T1000 (cell line): ENCODE measurements around the gene PAPLN.
A peak's percentile ranks its signal among the peaks of the same experiment; 100 is the strongest.

Source experiments
- DNase-seq: peaks from one replicate; lab custom pipeline; 2025; ENCODE audit warnings: mixed read lengths; lab: John Stamatoyannopoulos, UW

Gene PAPLN

DNA sequence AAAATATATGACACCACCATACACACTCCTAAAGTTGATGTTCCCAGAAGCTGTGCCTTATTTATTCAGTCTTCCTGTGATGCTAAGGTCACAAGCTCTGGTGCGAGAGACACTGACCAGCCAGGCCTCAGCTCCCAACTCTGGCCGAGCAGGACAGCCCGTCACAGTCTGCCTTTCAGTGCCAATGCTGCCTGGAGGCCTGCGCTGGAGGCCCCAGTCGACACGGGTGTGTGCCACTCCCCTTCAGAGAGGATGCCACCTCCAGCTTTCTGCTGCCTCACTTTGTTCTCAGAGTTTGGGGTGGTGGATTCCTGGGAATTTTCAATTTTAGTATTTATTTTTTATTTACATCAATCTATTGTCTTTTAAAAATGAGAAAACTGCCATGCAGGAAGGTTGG, 7.3 kb upstream of the PAPLN start:
- DNase-seq: no peak

DNA sequence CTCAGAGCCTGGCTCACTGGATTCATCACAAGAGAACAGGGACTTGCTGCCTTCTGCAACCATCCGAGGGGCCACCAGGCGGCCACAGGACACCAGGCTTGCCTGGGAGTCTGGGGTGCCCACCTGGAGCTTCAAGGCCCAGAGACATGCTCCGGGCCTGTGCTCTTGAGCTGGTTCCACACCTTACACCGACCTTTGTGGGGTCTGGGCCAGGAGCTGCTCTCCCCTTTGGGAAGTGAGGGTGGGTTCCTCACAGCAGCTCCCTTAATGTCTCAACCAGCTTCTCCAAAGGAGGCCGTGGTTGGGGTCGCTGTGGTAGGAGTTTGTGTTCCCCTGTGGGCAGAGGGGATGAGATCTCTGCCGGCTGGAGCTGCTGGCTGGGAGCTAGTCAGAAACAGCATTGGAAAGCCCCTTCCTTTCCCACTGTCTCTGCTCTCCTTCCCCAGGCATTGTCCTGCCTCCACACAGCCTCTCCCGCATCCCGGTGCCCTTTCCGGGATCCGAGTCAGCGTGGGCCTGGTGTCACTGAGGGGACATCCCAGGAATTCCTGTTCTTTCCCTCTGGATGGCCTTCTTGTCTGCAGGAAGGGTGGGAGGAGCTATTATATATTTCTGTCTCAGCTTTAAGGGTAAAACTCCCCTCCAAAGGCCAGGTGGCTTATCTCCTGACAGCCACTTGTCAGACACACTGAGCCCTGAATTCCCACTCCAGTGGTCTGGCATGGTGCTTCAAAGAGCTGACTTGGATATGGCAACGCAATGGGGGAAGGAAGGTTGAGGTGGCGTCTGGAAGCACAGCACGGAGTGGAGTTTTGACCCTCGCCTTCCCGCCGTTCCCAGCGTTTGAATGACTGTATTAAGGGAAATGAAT, 5.1 kb upstream of the PAPLN start:
- DNase-seq: no peak

DNA sequence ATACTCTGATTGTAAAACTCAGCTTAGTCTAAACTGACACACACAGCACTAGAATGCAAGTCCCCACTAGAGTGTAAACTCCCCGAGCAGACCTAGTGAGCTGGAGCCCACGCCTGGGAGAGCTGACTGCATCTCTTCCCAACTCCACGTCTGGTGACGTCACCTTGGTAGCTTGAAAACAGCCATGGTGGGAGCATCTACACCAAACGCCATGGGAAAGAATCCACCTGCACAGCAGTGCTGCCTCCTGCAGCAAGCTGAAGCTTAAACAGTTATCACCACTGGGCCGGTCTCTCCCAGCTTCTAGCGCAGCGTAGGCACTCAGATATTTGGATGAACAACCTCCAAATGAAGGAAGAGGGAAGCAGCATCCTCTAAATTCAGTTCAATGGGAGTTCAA, 4.3 kb upstream of the PAPLN start:
- DNase-seq: no peak

DNA sequence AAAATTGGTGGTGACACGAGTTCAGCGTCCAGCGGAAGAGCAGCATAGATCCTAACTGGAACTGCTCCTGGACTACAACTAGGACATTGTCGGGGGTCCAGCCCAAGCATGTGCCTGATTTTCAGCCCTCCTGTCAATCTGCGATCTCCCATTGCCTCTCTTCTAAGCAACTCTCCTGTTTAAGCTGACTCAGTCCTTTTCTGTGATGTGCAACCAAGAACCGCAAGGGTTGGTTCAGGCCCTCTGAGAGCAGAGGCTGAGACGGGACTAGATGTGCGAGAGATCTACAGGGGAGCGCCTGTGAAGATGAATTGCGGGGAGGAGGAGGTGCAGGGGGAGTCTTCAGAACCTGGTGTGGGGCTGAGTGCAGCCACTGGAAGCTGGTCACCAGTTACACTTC, 3.7 kb upstream of the PAPLN start:
- no peak for DNase-seq

DNA sequence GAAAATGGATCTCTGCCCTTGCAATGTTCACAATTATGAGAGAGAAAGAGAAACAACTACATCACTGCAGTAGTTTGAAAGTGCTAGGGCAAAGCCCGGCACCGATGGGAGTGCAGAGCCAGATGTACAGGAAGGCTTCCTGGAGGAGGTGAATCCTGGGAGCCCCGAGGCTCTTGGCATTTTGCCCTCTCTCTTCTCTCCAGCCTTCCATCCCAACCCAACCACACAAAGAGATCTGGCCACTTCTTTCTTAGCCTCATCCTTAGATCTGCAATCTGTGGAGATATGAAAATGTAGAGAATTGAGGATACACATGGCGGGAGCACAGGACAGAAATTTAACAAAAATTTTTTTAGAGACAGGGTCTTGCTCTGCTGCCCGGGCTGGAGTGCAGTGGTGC, 3.3 kb upstream of the PAPLN start:
- DNase-seq: no peak

DNA sequence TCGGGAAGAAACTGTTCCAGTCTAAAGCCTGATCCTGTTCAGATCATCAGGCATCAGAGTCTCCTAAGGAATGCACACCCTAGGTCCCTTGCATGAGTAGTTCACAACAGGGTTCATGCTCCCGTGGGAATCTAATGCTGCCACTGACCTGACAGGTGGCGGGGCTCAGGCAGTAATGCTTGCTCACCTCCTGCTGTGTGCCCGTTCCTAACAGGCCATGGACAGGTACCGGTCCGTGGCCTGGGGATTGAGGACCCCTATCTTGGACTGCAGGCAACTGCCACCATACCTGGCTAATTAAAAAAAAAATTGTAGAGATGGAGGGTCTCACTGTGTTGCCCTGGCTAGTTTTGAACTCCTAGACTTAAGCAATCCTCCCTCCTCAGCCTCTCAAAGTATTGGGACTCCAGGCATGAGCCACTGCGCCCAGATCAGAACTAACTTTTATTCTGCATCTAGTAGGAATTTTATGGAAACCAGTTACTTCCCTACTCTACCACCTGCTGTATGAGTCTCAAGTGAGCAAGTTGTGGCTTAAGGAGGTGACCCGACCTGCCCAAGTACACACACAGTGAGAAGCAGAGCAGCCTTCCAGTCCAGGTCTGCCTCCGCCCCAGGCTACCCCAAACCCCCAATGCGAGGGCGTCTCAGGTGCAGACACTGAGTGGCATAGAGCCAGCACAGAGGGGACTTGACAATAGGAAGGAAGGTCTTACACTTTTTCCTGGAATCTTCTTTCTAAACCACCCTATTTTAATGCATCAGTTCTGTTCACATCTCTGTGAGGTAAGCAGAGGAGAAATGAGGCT, 2.5 kb upstream of the PAPLN start:
- no peak for DNase-seq

DNA sequence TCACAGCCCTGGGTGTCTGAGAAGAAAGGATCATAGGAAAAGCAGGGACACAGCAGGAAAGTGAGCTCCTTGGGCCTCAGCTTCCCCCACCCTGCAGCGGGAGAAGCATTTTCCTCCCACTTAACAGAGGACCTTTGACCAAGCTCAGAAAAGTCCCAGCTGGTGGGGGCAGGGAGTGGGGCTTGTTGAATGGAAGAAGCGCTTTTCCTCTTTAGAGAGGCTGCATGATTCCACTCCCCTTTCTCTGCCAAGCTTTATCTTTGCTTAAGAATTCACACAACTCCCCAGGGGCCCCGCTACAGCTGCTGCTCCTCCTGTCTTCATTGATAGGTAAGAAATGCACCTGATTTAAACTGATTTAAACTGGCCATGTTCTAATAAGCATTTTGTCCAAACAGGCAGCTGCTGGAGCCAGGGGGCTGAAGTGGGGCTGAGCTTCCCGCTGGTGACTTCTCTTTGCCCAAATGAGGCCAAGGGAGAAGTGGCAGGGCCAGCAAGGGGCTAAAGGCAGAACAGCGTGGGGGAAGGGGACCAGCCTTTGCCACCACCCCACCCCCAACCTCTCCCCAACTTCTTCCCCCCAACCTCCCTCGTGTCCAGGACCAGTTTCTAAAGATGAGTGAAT, 1.7 kb upstream of the PAPLN start:
- DNase-seq: no peak

DNA sequence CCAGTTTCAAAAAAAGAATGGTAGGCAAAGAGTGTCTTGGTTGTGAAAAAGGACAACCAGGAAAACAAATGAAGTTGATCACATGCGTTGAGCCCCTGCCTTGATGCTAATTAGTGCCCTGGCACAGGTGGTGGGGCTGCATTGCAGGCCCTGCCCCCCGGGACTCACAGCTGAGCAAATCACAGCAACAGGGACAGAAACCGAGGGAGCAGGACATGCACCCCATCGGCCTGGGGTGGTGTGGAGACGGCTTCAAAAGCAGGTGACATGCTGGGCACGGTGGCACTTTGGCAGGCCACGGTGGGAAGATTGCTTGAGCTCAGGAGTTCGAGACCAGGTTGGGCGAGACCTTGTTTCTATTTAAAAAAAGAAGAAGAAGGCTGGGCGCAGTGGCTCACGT, 1.1 kb upstream of the PAPLN start:
- no peak for DNase-seq

DNA sequence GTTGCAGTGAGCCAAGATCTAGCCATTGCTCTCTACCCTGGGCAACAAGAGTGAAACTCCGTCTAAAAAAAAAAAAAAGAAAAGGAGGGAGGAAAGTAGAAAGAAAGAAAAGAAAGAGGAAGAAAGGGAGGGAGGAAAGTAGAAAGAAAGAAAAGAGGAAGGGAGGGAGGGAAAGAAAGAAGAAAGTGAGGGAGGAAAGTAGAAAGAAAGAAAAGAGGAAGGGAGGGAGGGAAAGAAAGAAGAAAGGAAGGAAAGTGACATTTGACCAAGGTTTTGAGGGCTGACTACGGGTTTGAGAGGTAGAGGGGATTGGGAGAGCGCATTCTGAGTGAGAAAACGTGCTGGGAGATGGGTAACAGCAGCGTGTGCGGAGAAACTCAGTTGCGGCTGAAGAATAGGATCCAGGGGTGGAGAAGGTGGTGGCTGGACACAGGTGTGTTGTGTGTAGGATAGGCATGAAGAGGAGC, 521 bp upstream of the PAPLN start:
- DNase-seq: no peak

DNA sequence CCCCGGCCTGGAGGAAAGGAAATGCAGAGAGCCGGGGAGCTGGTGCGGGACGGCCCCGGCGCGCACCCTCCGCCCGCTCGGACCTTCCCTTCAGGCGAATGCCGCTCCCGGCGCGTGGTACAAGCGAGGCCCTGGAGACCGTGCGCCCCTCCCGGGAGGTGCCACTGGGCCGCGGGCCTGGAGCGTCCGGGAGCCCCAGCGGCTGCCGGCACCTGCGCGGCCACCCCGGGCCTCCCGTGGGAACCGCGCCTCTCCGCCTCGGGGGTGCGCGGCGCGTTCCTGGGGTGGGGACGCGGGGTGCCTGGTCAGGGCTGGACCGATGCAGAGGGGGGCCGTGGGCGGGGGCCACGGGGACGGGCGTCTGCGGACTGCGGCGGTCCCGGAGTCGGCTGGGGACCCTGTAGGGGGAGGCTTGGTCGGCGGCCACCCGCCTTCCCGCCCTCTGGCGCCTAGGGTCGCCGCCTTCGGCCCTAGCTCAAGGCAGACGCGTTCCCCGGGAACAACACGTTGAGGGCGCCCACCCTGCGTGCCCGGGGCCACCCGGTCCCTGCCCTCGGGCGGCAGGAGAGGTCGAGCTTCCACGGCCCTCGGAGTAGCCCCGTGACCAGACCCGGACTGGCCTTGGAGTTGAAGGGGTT, 599 bp downstream of the PAPLN start:
- DNase-seq: no peak

DNA sequence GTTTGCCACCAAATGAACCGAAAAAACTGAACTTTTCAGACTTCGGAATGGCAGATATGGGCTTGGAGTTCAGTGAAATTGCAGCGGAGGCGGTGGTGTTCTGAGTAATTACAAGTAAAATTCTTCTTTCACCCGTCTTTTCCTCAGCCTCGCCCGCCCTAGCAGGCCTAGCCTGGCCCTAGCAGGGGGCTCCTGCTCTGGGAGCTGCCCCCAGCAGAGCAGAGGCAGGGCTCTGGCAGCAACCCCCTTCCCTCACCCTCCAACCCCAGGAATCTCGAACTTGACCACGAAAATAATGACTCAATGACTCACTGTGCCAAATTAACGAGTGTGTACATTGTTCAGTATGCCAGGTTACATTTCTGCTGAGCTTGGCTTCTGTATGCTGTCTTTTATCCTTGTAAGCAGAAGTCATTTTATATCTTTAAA, 1.1 kb downstream of the PAPLN start:
- DNase-seq: peak; percentile 78

DNA sequence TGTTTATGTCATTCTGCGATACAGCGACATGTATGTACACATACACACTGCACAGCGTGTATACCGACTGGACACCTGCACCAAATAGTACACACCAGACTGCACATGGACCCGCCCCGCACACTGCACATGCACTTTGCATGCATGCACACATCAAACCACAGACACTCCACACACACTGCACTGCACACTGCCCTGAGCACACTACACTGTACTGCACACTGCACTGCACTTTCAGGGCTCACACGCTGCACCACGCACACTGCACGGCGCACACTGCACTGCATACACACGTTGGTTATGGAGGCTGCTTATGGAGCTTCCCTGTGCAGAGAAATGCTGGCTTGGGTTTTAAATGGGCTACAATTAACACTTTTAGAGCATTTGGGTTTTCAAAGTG, 1.6 kb downstream of the PAPLN start:
- no peak for DNase-seq

DNA sequence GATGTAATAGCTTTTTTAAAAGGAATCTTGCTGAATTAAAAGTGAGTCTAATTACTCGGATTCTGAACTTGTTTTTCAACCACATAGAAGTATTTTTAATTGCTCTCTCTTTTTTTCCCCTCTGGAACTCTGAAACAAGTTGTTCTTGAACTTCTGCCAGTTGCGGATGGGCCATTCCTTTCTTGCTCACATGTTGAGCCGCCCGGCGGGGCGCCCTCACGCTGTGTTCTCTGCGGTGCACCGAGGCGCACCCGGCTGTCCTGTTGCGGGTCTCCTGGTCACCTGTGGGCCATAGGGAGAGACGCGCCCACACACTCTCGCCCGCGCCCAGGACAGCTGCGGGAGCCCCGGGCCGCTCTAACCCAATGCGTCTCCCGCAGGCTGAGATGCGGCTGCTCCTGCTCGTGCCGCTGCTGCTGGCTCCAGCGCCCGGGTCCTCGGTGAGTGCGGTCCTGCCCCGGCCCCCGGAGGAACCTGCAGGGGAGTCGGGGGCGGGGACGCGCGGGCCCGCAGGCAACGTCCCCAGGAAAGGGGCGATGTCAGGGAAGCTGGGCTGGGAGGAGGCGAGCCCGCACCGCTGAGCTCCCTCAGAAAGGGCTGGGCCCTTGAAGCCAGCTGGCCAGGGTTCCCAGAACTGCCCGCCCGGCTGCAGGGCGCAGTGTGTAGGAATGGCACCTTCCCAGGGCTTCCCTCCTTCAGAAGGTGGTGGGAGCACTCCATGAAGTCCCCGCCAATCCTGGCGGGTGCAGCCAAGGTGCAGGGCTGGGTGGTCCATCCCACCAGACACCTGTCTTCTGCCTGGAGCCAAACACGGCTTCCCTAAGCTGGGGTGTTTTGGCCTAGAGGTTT, 2.3 kb downstream of the PAPLN start:
- no peak for DNase-seq

DNA sequence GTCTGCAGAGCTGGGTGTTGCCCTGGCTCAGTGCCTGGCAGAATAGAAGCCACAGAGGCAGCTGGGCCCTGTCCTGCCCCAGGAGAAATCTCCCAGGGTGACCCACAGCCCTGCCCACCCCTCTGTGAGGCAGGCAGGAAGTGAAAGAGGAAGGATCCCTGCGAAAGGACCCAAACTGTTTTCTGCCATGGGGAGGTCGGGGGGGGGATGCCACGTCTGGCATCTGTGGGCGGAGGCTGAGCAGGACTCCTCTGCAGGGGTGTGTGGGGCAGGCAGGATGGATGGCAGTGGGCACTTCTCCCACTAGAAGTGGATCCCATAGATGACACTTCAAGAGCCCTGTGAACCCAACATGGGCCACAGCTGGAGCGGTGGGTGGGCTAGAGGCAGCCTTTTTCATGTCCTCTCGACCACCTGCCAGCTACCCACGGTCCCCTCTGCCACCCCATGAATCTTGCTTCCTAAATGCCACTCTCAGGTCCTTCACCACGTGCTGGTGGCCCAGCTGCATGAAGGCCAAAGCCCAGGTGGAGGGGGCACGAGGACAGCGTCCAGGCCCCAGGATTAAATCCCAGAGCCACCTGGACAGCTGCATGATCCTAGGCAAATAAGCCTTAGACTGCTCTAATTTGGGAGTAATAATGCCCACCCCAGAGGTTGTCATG, 3.6 kb downstream of the PAPLN start:
- no peak for DNase-seq

DNA sequence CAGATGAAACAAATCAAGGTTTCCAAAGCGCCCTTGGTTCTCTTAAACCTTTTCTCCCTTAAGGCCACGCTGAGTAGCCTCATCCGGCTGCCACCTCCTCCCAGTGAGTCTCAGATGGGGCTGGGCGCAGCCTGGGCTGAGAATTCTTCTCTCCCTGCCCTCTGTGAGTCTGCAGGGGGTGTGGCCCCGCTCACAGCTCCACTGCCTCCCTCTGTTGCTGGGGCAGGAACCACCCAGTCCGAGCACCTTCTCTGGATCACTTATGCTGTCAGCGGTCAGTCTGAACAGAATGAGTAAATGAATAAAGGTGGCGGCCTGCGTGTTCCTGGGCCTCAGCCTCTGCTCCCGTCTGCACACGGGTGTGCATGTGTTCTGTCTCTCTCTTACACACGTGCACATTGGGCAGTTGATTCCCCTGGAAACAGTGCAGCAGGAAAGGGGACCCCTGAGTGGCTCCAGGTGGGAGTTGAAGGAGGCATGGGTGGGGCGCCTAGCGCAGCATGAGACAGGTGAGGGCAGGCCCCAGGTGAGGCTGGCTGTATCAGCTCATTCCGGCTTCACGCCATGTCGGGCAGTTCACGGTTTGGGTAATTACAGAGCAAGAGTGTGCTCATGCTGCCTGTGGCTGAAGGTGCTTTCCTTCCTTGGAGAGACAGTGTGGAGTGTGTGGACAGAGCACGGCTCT, 4.3 kb downstream of the PAPLN start:
- DNase-seq: no peak

DNA sequence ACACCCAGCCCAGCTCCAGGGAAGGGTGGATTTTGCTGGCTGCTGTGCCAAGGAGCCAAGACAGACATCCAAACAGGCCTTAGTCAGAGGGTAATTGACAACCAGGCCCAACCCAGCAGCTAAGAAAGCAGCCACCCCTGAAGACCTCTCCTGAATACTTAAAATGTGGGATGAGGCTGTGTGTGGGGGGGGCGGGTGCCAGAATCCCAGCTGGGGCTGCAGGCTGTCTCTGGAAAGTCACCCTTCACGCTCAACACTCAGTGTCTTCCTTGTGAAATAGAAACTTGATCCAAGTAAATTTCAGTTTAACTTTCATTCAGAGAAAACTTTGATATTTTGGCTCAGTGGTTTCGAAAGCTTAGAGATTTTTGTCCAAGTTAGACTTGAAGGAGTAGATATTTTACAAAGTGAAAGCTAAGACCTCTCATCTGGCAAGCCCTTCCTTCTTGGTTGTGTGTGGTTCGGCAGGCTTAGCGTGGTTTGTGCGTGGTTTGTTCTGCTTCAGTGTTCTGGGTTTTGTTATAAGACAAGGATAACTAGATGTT, 5.1 kb downstream of the PAPLN start:
- no peak for DNase-seq

DNA sequence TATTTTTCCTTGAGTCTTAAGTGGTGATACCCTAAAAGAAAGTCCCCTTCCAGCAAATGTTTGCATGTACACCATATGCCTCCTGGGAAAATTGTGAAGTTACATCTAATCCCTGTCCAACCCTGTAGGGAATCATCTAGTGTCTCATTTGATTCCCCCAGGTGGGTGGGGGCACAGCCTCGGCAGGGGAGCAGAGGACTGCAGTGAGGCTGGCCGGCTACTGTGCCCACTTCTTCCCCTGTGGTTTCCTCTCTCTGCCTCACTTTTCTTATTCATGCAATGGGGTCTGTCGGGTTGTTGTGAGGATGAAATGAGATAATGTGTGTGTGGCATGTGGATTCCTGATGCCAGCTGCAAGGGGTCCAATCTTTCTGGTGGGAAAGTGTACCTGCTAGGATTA, 6.0 kb downstream of the PAPLN start:
- DNase-seq: no peak

DNA sequence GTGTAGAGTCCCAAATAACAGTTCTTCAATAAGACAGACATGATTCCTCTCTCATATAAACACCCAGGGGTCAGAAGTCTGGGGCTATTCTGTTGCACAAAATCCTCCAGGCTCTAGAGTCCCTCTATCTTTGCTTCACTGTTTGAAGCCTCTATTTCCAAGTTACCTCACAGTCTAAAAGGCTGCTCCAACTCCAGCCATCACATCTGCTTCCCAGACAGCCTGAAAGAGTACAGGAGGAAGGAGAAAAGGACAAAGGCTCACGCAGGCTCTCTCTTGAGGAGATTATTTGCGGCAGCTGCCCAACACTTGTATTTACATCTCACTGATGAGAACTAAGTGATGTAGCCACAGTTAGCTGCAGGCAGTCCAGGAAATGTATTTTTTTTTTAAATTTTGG, 6.4 kb downstream of the PAPLN start:
- DNase-seq: no peak

DNA sequence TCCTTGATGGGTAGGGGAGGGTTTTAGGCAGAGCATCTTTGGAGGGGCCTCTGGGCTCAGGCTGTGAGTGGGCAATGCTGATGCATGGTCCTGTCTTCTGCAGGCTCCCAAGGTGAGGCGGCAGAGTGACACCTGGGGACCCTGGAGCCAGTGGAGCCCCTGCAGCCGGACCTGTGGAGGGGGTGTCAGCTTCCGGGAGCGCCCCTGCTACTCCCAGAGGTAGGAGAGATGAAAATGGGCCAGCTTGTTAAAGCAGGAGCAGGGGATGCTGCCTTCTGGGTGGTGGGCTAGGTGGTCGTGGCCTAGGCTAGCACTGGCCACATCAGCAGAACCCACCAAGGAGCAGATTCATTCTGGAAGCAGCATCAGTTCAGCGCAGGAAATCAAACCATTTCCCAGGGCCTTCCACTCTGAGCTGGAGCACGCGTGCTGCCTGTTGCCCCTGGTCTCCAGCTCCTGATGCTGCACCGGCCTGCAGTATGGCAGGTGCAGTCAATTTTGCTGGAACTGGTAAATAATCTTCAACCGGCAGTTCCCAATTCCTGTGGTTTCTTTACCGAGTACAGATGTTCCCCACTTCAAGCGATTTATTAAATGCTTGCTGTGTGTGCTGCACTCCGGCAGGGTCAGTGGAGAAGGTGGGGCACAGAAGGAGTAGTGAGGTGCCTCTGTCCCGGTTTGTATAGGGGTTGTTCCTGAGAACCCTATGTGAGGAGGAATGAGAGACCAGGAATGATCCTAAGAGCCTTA, 7.4 kb downstream of the PAPLN start:
- no peak for DNase-seq
